ENCODE data around the gene MCRIP1.

The MCRIP1 gene

DNA sequence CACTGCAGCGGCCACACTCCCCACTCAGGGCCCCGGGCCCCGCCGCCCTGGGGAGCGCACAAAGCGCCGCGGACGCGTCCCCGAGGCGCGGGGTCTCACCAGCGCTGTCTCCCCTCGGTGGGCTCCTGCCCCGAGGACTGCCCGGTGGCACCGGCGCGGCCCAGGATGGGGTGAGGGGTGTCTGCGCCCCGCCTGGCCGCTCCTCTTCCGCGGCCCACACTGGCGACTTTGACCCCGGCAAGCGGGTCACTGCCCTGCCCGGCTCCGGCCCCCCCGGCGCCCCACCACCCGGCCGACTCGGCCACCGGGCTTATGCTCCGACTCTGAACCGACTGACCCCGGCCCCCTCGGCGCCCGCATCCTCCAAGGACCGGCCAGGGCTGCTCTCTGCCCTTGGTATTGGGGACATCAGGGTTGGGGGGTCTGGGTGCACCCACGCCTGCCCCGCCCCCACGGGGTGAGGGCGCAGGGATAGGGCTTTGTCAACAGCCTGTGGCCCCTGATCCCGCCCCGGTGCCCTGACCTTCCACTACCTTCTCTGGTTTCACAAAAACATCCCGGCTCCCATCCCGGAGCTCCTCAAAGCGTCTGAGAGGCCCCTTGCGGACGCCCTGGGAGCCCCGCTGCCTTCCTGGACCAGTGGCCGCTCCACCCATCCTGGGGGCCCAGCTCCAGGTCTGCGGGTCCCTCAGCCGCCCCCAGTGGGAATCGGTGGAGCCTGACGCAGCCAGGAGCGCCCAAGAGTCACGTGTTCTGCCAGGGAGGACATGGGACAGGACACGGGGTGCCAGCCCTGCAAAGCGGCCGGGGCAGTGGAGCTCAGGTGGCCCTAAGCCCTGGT, 28.3 kb downstream of the MCRIP1 start:
- H3K9ac ChIP-seq (ENCODE audit: low read depth, low read length): no peak overlapping the region
- H3K36me3 ChIP-seq (ENCODE audit: insufficient read depth, low read length): no peaks in the 10 kb centered on the region
- no peak overlapping the region for H3K4me2 ChIP-seq (ENCODE audit: low read length)
- H3K9me3 ChIP-seq (replicated peaks; ENCODE audit: low read length): no peaks in the 10 kb centered on the region
- no peak overlapping the region for H3K4me3 ChIP-seq (ENCODE audit: low read length)
- no peaks in the 10 kb centered on the region for H3K4me1 ChIP-seq (ENCODE audit: control insufficient read depth, insufficient read depth, low read length)
- peaks cover 76% of the 10 kb centered on the region for H3K27me3 ChIP-seq (ENCODE audit: control insufficient read depth, insufficient read depth, low read length)

DNA sequence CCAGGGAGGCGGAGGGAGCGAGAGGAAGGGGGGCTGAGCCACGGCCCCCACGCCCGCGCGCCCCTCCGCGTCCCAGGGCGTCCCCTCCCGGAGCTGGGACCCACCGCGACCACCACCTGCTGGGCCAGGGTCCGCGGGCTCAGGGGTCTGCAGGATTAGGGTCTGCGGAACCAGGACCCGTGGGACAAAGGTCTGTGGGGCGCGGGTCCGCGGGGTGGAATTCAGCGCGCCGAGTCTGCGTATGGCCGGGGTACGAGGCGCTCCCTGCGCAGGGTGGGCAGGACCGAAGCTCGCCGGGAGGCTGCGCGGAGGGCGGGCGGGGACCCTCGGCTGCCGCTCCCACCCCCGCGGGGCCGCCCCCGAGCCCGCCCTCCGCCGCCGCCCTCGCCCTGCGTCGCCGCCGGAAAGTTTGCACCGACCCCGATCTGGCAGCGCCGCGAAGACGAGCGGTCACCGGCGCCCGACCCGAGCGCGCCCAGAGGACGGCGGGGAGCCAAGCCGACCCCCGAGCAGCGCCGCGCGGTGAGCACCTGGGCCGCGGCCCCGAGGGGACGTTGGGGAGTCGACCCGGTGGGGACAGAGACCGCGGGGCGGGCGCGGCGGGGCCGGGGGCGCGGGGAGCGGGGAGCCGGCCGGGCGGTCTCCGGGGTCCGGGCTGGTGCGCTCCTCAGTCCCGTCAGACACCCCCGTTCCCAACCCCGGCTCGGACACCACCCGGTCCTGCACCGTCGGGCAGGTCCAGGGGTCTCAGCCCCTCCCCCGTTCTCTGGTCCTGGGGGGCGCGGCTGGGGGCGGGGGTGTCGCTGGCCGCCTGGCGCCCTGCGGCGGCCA, 29.1 kb downstream of the MCRIP1 start, which contains the start of gene GCGR:
Gene GCGR, plus strand, starts transcription at position 423 of the 831 bp plus-strand sequence. CDS start 4,869 bp downstream, outside the sequence.
- no peaks in the 10 kb centered on the region for H3K4me1 ChIP-seq (ENCODE audit: control insufficient read depth, insufficient read depth, low read length)
- no peak within 1 kb of the TSS for H3K9ac ChIP-seq (ENCODE audit: low read depth, low read length)
- H3K27me3 ChIP-seq (ENCODE audit: control insufficient read depth, insufficient read depth, low read length): peaks cover 68% of the 10 kb centered on the region
- H3K4me3 ChIP-seq (ENCODE audit: low read length): no peak within 1 kb of the TSS
- no peaks in the 10 kb centered on the region for H3K36me3 ChIP-seq (ENCODE audit: insufficient read depth, low read length)
- no peak within 1 kb of the TSS for H3K4me2 ChIP-seq (ENCODE audit: low read length)
- no peaks in the 10 kb centered on the region for H3K9me3 ChIP-seq (replicated peaks; ENCODE audit: low read length)

DNA sequence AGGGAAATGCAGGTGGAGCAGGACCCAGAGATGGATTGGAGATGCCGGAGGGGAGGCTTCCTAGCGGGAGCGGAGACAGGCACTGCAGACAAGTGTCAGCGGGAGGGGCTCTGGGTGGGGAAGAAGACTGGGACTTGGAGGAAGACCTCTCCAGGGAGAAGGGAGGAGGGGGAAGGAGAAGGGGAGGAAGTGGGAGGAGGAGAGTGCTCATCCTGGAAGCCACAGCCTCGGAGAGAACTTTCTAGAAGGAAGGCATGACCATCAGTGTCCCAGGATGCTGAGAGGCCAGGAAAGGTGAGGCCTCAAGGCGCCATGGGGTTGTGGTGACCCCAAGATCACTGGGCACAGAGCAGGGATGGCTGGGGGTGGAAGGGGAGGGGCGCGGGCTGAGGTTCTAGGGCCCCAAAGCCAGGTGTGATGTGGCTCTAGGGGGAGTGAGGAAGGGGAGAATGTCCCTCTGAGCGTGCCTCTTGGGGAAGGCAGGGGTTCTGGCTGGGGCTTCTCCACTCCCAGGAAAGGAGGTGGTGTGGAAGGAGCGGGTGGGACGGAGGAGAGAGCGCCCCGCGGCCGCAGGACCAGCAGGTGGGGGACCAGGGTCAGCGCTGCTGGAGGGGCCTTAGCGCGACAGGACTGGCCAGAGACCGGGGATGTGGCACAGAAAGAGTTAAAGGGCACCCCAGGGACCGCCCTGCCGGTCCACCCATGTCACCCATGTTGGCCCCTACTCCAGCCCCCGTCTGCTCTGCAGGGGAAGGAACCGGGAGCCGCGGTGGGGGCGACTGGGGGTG, 30.0 kb downstream of the MCRIP1 start:
- Histone ChIP-seq H3K9ac (ENCODE audit: low read depth, low read length) (no peak overlapping the region), H3K4me2 (ENCODE audit: low read length) (no peak overlapping the region), H3K27me3 (ENCODE audit: control insufficient read depth, insufficient read depth, low read length) (peaks cover 62% of the 10 kb centered on the region), H3K36me3 (ENCODE audit: insufficient read depth, low read length) (no peaks in the 10 kb centered on the region), H3K4me3 (ENCODE audit: low read length) (no peak overlapping the region), H3K9me3 (replicated peaks; ENCODE audit: low read length) (no peaks in the 10 kb centered on the region), H3K4me1 (ENCODE audit: control insufficient read depth, insufficient read depth, low read length) (no peaks in the 10 kb centered on the region)

DNA sequence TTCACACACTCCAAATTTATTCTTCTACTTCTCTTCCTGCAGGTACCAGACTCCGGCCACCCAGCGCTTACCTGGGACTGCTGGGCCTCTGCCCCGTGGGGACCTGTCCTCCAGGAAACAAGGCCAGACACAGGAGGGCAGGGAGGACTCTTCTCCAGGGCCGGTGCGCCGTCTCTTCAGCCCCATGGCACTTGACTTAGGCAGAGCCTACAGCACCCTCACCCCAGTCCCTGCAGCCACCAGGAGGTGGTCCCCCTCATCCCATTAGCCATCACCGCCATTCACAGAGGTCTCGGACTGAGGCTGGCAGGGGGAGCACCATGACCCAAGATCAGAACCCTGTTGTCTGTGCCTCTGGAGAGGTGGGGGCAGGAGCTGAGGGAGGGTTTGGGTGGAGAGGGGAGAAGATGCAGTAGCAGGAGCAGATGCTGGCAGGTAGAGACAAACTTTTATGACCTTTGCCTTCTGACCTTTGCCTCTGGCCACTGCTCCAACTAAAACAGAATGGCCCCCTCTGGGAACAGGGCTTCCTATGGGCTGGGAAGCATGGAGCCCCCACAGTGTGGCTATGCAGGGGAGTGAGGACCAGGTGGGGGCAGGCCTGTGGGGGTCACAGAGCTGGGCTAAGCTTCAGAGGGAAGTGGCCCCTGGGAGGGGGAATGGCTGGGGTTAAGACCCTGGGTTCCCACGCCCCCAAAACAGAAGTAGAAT, 30.9 kb downstream of the MCRIP1 start:
- Histone ChIP-seq H3K9me3 (replicated peaks; ENCODE audit: low read length) (no peaks in the 10 kb centered on the region), H3K27me3 (ENCODE audit: control insufficient read depth, insufficient read depth, low read length) (peaks cover 54% of the 10 kb centered on the region), H3K9ac (ENCODE audit: low read depth, low read length) (no peak overlapping the region), H3K4me3 (ENCODE audit: low read length) (no peak overlapping the region), H3K4me2 (ENCODE audit: low read length) (no peak overlapping the region), H3K4me1 (ENCODE audit: control insufficient read depth, insufficient read depth, low read length) (no peaks in the 10 kb centered on the region), H3K36me3 (ENCODE audit: insufficient read depth, low read length) (no peaks in the 10 kb centered on the region)

DNA sequence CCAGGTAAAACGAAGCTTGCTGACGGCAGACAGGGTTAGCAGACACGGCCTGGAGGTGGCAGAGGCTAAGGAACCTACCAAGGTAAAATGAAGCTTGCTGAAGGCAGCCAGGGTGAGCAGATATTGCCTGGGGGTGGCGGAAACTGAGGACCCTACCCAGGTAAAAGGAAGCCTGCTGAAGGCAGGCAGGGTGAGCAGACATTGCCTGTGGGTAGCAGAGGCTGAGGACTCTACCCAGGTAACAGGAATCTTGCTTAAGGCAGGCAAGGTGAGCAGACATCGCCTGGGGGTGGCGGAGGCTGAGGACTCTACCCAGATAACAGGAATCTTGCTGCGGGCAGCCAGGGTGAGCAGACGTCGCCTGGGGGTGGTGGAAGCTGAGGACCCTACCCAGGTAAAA, 31.8 kb downstream of the MCRIP1 start:
- H3K27me3 ChIP-seq (ENCODE audit: control insufficient read depth, insufficient read depth, low read length): peaks cover 47% of the 10 kb centered on the region
- no peak overlapping the region for H3K9ac ChIP-seq (ENCODE audit: low read depth, low read length)
- no peak overlapping the region for H3K4me3 ChIP-seq (ENCODE audit: low read length)
- H3K4me2 ChIP-seq (ENCODE audit: low read length): no peak overlapping the region
- no peaks in the 10 kb centered on the region for H3K36me3 ChIP-seq (ENCODE audit: insufficient read depth, low read length)
- no peaks in the 10 kb centered on the region for H3K4me1 ChIP-seq (ENCODE audit: control insufficient read depth, insufficient read depth, low read length)
- H3K9me3 ChIP-seq (replicated peaks; ENCODE audit: low read length): no peaks in the 10 kb centered on the region

DNA sequence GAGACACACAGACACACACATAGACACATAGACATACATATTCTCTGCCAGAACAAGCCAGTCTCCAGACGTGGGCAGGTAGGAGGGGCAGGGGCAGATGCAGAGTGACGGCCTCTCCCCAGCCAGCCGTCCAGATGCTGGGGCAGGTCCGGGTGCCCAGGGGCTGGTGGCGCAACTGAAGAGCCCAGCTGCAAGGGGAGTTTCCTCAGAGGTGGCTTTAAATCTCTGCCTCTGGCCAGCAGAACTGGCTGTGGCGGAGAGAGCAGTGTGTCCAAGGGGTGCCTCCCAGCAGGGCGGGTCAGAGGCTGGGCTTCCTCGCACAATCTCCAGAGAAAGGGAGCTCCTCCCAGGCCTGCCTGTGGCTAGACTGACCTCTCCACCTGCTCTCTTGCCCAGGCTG, 38.6 kb downstream of the MCRIP1 start:
- Histone ChIP-seq H3K27me3 (ENCODE audit: control insufficient read depth, insufficient read depth, low read length) (peaks cover 8% of the 10 kb centered on the region), H3K9ac (ENCODE audit: low read depth, low read length) (no peak overlapping the region), H3K36me3 (ENCODE audit: insufficient read depth, low read length) (no peaks in the 10 kb centered on the region), H3K4me3 (ENCODE audit: low read length) (no peak overlapping the region), H3K4me1 (ENCODE audit: control insufficient read depth, insufficient read depth, low read length) (no peaks in the 10 kb centered on the region), H3K9me3 (replicated peaks; ENCODE audit: low read length) (no peaks in the 10 kb centered on the region), H3K4me2 (ENCODE audit: low read length) (no peak overlapping the region)

DNA sequence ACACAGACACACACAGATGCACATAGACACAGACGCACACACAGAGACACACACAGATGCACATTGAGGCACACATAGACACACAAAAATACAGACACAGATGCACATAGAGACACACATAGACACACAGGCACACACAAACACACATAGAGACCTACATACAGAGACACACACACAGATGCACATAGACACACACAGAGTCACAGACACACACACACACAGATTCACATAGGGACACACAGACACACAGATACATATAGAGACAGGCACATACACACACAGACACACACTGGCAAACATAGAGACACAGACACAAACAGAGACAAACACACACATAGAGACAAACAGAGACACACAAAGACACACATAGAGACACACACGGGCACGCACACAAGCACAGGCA, 39.0 kb downstream of the MCRIP1 start:
- H3K27me3 ChIP-seq (ENCODE audit: control insufficient read depth, insufficient read depth, low read length): peaks cover 8% of the 10 kb centered on the region
- H3K9me3 ChIP-seq (replicated peaks; ENCODE audit: low read length): no peaks in the 10 kb centered on the region
- H3K9ac ChIP-seq (ENCODE audit: low read depth, low read length): no peak overlapping the region
- no peaks in the 10 kb centered on the region for H3K4me1 ChIP-seq (ENCODE audit: control insufficient read depth, insufficient read depth, low read length)
- no peak overlapping the region for H3K4me3 ChIP-seq (ENCODE audit: low read length)
- no peaks in the 10 kb centered on the region for H3K36me3 ChIP-seq (ENCODE audit: insufficient read depth, low read length)
- no peak overlapping the region for H3K4me2 ChIP-seq (ENCODE audit: low read length)

DNA sequence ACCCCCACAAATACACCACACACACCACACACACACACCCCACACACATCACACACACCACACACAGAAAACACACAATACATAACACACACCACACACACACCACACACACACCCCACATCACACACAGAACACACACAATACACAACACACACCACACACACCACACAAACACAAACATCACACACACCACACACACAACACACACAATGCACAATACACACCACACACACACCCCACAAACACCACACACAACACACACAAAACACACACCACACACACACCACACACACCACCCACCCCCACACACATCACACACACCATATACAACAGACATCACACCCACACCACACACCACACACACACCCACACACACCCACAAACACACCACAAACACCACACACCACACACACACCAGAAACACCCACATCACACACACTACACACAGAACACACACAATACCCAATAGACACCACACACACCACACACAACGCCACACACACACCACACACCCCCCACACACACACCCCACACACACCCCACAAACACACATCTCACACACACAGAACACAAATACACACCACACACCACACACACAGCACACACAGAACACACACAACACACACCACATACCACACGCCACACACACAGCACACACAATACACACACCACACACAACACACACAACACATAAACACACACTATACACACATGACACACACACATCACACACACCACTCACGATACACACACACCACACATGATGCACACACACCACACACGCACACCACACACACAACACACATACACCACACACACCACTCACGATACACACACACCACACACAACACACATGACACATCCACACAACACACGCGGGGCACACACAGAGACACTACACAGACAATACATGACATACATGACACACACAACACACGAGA, 40.1 kb downstream of the MCRIP1 start:
- no peaks in the 10 kb centered on the region for H3K4me1 ChIP-seq (ENCODE audit: control insufficient read depth, insufficient read depth, low read length)
- H3K4me2 ChIP-seq (ENCODE audit: low read length): no peak overlapping the region
- H3K9ac ChIP-seq (ENCODE audit: low read depth, low read length): no peak overlapping the region
- H3K4me3 ChIP-seq (ENCODE audit: low read length): no peak overlapping the region
- no peaks in the 10 kb centered on the region for H3K9me3 ChIP-seq (replicated peaks; ENCODE audit: low read length)
- H3K27me3 ChIP-seq (ENCODE audit: control insufficient read depth, insufficient read depth, low read length): peaks cover 8% of the 10 kb centered on the region
- no peaks in the 10 kb centered on the region for H3K36me3 ChIP-seq (ENCODE audit: insufficient read depth, low read length)
